ENCODE data around the gene MMP1.

MMP1 gene

DNA sequence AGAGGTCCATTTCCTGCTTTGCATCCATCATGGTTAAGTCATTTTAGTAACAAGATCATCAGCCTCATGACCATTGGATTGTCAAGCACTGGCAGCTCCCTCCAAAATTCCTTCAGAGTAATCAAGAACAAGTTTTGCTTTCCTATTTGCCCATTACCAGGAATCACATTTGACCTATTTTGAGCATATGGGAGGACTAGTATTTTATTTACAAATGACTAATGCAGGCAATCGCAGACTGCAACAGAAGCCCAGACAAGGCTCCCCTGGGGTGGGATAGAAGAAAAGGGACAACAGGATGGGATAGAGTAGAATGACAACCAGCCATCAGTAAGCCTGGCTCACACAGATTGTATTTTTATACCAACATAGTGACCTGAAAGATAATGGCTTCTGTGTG is 26.6 kb downstream of the MMP1 start:
- H3K4me3 ChIP-seq (ENCODE audit: control insufficient read depth, low read depth, low read length) = no peak overlapping the region
- TF ChIP-seq CTCF (conservative IDR thresholded peaks at IDR 0.05; ENCODE audit: control insufficient read depth, insufficient read depth, low read depth, low read length) = no peak
- DNase-seq (ENCODE audit: low read depth) = peak; percentile 8

DNA sequence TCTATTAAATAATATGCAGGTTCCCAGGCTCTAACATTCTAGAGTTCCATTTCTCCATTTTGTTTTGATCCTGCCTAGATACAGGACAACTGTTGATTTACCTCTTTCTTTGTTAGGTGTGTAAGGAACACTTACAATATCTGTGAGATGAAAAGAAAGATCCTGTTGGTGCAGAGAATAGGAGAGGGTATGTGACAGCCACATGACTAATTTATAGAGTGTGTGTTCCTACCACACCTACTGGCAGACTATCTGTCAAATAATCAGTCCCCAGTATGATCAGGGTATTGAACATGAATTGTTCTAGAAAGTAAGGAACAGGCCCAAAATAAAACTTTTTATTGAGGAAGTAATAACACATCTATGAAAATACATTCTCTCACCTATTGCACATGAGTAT is 27.8 kb downstream of the MMP1 start:
- no peak for TF ChIP-seq CTCF (conservative IDR thresholded peaks at IDR 0.05; ENCODE audit: control insufficient read depth, insufficient read depth, low read depth, low read length)
- DNase-seq (ENCODE audit: low read depth) = no peak

GRCh38 chr11:102767800-102768199 is 30.2 kb downstream of the MMP1 start:
- no peak overlapping the region for H3K4me3 ChIP-seq (ENCODE audit: control insufficient read depth, low read depth, low read length)
- no peak for TF ChIP-seq CTCF (conservative IDR thresholded peaks at IDR 0.05; ENCODE audit: control insufficient read depth, insufficient read depth, low read depth, low read length)
- DNase-seq (ENCODE audit: low read depth) = no peak

More for the DNA sequence above, 27.8 kb downstream of the MMP1 start:
- H3K4me3 ChIP-seq (ENCODE audit: control insufficient read depth, low read depth, low read length) = no peak overlapping the region

DNA sequence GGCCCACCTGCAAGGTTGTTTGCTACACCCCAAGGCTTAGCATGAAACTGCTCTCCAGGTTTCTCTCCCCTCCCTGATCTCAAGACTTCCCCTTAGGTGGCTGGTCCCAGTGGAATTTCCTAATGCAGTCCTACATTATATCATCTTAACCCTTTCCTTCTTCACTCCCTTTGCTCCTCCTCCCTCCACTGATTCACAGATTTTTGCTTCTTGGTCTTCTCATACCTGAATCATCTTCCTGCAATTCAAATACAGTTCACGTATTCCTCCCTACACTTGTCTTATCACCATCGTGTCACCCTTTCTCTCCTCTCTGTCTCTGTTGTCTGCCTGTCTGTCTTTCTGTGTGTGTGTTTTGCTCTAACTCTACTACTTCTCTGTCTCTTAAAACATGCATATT is 34.5 kb downstream of the MMP1 start:
- no peak overlapping the region for H3K4me3 ChIP-seq (ENCODE audit: control insufficient read depth, low read depth, low read length)
- no peak for DNase-seq (ENCODE audit: low read depth)
- no peak for TF ChIP-seq CTCF (conservative IDR thresholded peaks at IDR 0.05; ENCODE audit: control insufficient read depth, insufficient read depth, low read depth, low read length)

DNA sequence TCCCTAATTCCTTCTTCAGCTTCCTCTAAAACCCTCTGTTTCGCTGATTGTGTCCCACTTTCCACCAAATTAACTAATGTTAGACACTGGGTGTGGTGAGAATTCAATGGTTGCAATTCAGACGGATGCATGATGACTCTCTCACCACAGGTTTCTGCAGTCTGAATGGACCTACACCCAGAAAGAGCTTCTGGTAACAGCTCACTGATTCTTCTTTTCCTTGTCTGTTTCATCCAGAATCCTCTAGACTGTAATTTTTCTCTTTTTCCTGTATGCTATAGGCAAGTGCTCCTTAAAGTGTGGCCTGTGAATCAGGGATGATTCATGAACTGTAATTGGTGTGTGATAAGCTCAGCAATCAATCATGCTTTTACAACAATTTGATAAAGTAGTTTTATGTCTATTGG is 35.6 kb downstream of the MMP1 start:
- DNase-seq (ENCODE audit: low read depth) = peak; percentile 45
- no peak overlapping the region for H3K4me3 ChIP-seq (ENCODE audit: control insufficient read depth, low read depth, low read length)
- TF ChIP-seq CTCF (conservative IDR thresholded peaks at IDR 0.05; ENCODE audit: control insufficient read depth, insufficient read depth, low read depth, low read length) = no peak

- H3K4me3 ChIP-seq (ENCODE audit: control insufficient read depth, low read depth, low read length) = no peak overlapping the region
- DNase-seq (ENCODE audit: low read depth) = no peak
- no peak for TF ChIP-seq CTCF (conservative IDR thresholded peaks at IDR 0.05; ENCODE audit: control insufficient read depth, insufficient read depth, low read depth, low read length)
These were observed 36.2 kb downstream of the MMP1 start for GRCh38 chr11:102761646-102762238.

Data from fibroblast of mammary gland (primary cell).